GM18508 (cell line): ENCODE data around the gene ZNF43.
"Not testable (repeated sequence)": the region's sequence is repeated elsewhere in the genome, so short reads cannot be mapped to it uniquely, and the experiment has no call there.

Experiments used
- ATAC-seq: cut with Tn5 transposase; IDR thresholded peaks from one replicate; pipeline ENCODE4 v1.9.1; 2021; ENCODE audit warnings: moderate number of reproducible peaks; ENCODE audit not compliant: insufficient read depth, unreplicated experiment

The ZNF43 gene

GRCh38 chr19:21835810-21836444 is at the start of gene ZNF43:
Gene ZNF43 (minus strand): TSS chr19:21836182. CDS start chr19:21836038, 144 bp downstream.
- ATAC-seq = peak; percentile 84

- not testable (repeated sequence) for ATAC-seq
Measured at GRCh38 chr19:21885516-21885915, 49.5 kb upstream of the ZNF43 start.

- ATAC-seq = not testable (repeated sequence)
Measured at GRCh38 chr19:21884786-21885185, 48.8 kb upstream of the ZNF43 start.

GRCh38 chr19:21883516-21883915 is 47.5 kb upstream of the ZNF43 start:
- ATAC-seq = no peak

- ATAC-seq = not testable (repeated sequence)
Measured at GRCh38 chr19:21880761-21881160, 44.8 kb upstream of the ZNF43 start.

GRCh38 chr19:21878646-21879045 is 42.7 kb upstream of the ZNF43 start:
- ATAC-seq = no peak

GRCh38 chr19:21877976-21878375 is 42.0 kb upstream of the ZNF43 start:
- ATAC-seq = no peak

GRCh38 chr19:21876608-21877007 is 40.6 kb upstream of the ZNF43 start:
- ATAC-seq = not testable (repeated sequence)

- ATAC-seq = no peak
Measured at GRCh38 chr19:21856773-21857514, 21.0 kb upstream of the ZNF43 start.

GRCh38 chr19:21851596-21852345 is 15.8 kb upstream of the ZNF43 start:
- peak; percentile 91 for ATAC-seq

- no peak for ATAC-seq
Measured at GRCh38 chr19:21850656-21851255, 14.8 kb upstream of the ZNF43 start.

- ATAC-seq = no peak
Measured at GRCh38 chr19:21848706-21849105, 12.7 kb upstream of the ZNF43 start.

GRCh38 chr19:21843081-21843480 is 7.1 kb upstream of the ZNF43 start:
- no peak for ATAC-seq

- ATAC-seq = no peak
Measured at GRCh38 chr19:21841488-21842097, 5.6 kb upstream of the ZNF43 start.

GRCh38 chr19:21841081-21841480 is 5.1 kb upstream of the ZNF43 start:
- no peak for ATAC-seq

GRCh38 chr19:21839976-21840375 is 4.0 kb upstream of the ZNF43 start:
- no peak for ATAC-seq

- ATAC-seq = no peak
Measured at GRCh38 chr19:21838646-21839045, 2.7 kb upstream of the ZNF43 start.

- no peak for ATAC-seq
Measured at GRCh38 chr19:21835429-21835809, 563 bp downstream of the ZNF43 start.

GRCh38 chr19:21833733-21834132 is 2.2 kb downstream of the ZNF43 start:
- ATAC-seq = no peak

GRCh38 chr19:21824679-21825078 is 11.3 kb downstream of the ZNF43 start:
- ATAC-seq = no peak
